Endodermal cell (in vitro differentiated cells): ENCODE data around the gene SUSD2. TPM values are rescaled to one million over a fixed set of nuclear protein-coding genes. Genes with fewer than 3 reads are reported as not detected.
A peak's percentile ranks its signal among the peaks of the same experiment; 100 is the strongest.

ENCODE experiments used
- DNase-seq: peaks from one replicate; pipeline ENCODE4 v3.0.0-alpha.2; 2017
- H3K27ac ChIP-seq: 2 replicates; pipeline ENCODE4 v1.5.1; 2013; ENCODE audit warnings: mild to moderate bottlenecking, low read depth, low read length, moderate library complexity
- H3K27me3 ChIP-seq: 2 replicates; pipeline ENCODE4 v1.6.1; 2013; ENCODE audit warnings: mild to moderate bottlenecking, low read length, moderate library complexity; ENCODE audit not compliant: insufficient read depth, control insufficient read depth, poor library complexity, severe bottlenecking
- H3K36me3 ChIP-seq: 2 replicates; pipeline ENCODE4 v1.7.0; 2013; ENCODE audit warnings: mild to moderate bottlenecking, low read length, moderate library complexity; ENCODE audit not compliant: control insufficient read depth, insufficient read depth
- H3K4me1 ChIP-seq: one replicate; pipeline ENCODE4 v1.7.0; 2013; ENCODE audit warnings: low read length; ENCODE audit not compliant: control insufficient read depth, insufficient read depth
- H3K4me3 ChIP-seq: 2 replicates; pipeline ENCODE4 v1.5.1; 2013; ENCODE audit warnings: mild to moderate bottlenecking, low read length, moderate library complexity
- H3K9ac ChIP-seq: 2 replicates; pipeline ENCODE4 v1.6.1; 2013; ENCODE audit warnings: mild to moderate bottlenecking, low read length, moderate library complexity; ENCODE audit not compliant: poor library complexity, severe bottlenecking; ENCODE audit errors: extremely low read depth
- H3K9me3 ChIP-seq: 2 replicates; pipeline ENCODE4 v1.6.1; 2013; ENCODE audit warnings: mild to moderate bottlenecking, low read length, moderate library complexity; ENCODE audit not compliant: control insufficient read depth
- H3K27ac Mint-ChIP-seq: 2 replicates; pipeline ENCODE4 v1.8.0; 2020; ENCODE audit warnings: mixed read lengths
- H3K27me3 Mint-ChIP-seq: 2 replicates; pipeline ENCODE4 v1.8.0; 2021; ENCODE audit warnings: mild to moderate bottlenecking, mixed read lengths; ENCODE audit not compliant: insufficient read depth
- H3K36me3 Mint-ChIP-seq: 2 replicates; pipeline ENCODE4 v1.8.0; 2020; ENCODE audit warnings: low read depth, mixed read lengths
- H3K4me1 Mint-ChIP-seq: 2 replicates; pipeline ENCODE4 v1.8.0; 2020; ENCODE audit warnings: mixed read lengths
- H3K4me3 Mint-ChIP-seq: 2 replicates; pipeline ENCODE4 v1.8.0; 2020; ENCODE audit warnings: mild to moderate bottlenecking, moderate library complexity, mixed read lengths
- H3K9me3 Mint-ChIP-seq: 2 replicates; pipeline ENCODE4 v1.8.0; 2020; ENCODE audit warnings: mild to moderate bottlenecking, mixed read lengths
- WGBS, 2 experiments: methylation state at CpG; one replicate each; pipeline versions ENCODE4 v1.1.5 to v1.1.7; 2013; ENCODE audit warnings: missing lambda C conversion rate in 2 of 2, mixed read lengths in 1 of 2; ENCODE audit not compliant: insufficient coverage in 1 of 2, insufficient read length in 1 of 2; 5-methylcytosine and 5-hydroxymethylcytosine counted together
- long read RNA-seq, 4 experiments: library from polyadenylated mRNA in 2 of 4; library from RNA in 1 of 4; library from capped mRNA in 1 of 4; stranded (forward) in 3 of 4; unstranded in 1 of 4; transcript quantifications; one replicate each; pipeline ENCODE4 v2.0.0, GENCODE V29; 2020 to 2021; ENCODE audit warnings: inconsistent platforms in 1 of 4
- polyA plus RNA-seq, 2 experiments: library from polyadenylated mRNA; stranded (reverse); fragments of 50-300 nt; gene quantifications; one replicate each; pipeline ENCODE4 v1.2.3, GENCODE V29; 2013
- total RNA-seq, 2 donors: library from RNA; stranded (reverse); fragmentation: NEBNext Ultra II Directional in 1 of 2; extraction: Animal tissue kit (Norgen Biotek cat#: 25700) in 1 of 2; gene quantifications; 2 replicates in 1 of 2; 3 replicates in 1 of 2; pipeline ENCODE4 v1.2.1, GENCODE V29; 2021
- TF ChIP-seq, protein P1 (sequence below): fragments of 200-600 bp; sonication (generic); conservative IDR thresholded peaks from 2 replicates; pipeline ENCODE4 v1.5.0; 2021; ENCODE audit warnings: antibody characterized with exemption, mild to moderate bottlenecking

The SUSD2 gene
- total RNA-seq = 1 to 10 TPM in 1 of 2 donors, under 1 TPM in 1; 0.40 to 1.6 TPM
- polyA plus RNA-seq (2013, experiment 1 of 2) = 2.9 TPM
- polyA plus RNA-seq (2013, experiment 2 of 2) = 2.2 TPM
- long read RNA-seq, experiment 1, partial matches to known transcripts = 0 of 1 reads
- long read RNA-seq, experiment 1, other reads (novel, unspliced or antisense) = 0 of 1 reads
- long read RNA-seq, experiment 2 = 0 reads
- long read RNA-seq, experiment 3, transcript SUSD2-201 (15 exons, 3,404 nt) = major isoform, 7 of 7 reads
- long read RNA-seq, experiment 3, partial matches to known transcripts = 0 of 7 reads
- long read RNA-seq, experiment 3, other reads (novel, unspliced or antisense) = 0 of 7 reads
- long read RNA-seq, experiment 4 = 0 reads

GRCh38 chr22:24181088-24181995 lies at the start of gene SUSD2:
SUSD2 (plus strand) TSS chr22:24181487; CDS start chr22:24181520, 33 bp downstream.
- H3K4me1 ChIP-seq = no peaks in the 10 kb centered on the region
- no peak within 1 kb of the TSS for H3K4me3 ChIP-seq
- Mint-ChIP-seq H3K4me1 (no peaks in the 10 kb centered on the region), H3K27ac (no peak within 1 kb of the TSS), H3K36me3 (peaks cover 3% of the 10 kb centered on the region), H3K9me3 (no peaks in the 10 kb centered on the region), H3K27me3 (no peaks in the 10 kb centered on the region), H3K4me3 (no peak within 1 kb of the TSS)
- peak within 1 kb of the TSS; percentile 38 for H3K27ac ChIP-seq
- TF ChIP-seq, protein P1, sequence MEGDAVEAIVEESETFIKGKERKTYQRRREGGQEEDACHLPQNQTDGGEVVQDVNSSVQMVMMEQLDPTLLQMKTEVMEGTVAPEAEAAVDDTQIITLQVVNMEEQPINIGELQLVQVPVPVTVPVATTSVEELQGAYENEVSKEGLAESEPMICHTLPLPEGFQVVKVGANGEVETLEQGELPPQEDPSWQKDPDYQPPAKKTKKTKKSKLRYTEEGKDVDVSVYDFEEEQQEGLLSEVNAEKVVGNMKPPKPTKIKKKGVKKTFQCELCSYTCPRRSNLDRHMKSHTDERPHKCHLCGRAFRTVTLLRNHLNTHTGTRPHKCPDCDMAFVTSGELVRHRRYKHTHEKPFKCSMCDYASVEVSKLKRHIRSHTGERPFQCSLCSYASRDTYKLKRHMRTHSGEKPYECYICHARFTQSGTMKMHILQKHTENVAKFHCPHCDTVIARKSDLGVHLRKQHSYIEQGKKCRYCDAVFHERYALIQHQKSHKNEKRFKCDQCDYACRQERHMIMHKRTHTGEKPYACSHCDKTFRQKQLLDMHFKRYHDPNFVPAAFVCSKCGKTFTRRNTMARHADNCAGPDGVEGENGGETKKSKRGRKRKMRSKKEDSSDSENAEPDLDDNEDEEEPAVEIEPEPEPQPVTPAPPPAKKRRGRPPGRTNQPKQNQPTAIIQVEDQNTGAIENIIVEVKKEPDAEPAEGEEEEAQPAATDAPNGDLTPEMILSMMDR = no peak
- 70 to 71% methylated on average over 15 to 33 of the region's 35 CpGs for WGBS, 2 experiments
- peak; percentile 78 for DNase-seq
- H3K27me3 ChIP-seq = no peaks in the 10 kb centered on the region
- no peaks in the 10 kb centered on the region for H3K9me3 ChIP-seq
- no peaks in the 10 kb centered on the region for H3K36me3 ChIP-seq
- no peak within 1 kb of the TSS for H3K9ac ChIP-seq

DNA sequence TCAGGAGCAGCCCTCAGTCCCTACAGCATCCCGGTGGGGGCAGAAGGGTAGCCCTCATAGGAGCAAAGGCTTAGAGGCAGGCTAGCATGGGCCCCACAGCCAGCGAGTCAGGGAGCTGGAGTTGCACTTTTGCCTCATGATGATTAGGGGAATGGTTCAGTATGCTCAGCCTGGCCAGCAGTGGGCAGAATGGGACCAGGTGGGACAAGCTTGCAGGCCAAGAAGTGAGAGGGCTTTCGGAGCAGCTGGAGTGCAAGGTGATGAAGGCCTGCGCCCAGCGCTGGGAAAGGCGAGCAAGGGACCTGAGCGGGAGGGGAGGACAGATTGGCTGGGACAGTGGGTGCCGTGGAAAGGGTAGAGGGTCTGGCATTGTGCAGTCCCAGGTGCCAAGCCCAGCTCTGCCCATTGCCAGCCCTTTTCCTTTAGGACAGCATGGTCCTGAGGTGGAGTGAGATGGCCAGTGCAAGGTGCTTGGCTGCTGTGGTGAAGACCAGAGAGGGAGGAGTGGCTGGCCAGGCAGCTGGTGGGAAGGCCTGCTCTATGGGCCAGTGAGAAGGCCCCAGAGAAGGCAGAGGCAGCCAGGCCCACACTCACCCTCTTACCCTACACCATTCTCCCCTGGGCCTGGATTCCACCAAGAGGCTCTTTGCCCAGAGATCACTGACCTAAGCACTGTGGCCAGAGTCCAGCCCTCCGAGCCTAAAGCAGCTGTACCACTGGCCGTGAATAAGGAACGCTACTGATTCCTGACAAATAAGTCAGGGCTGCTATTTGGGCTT lies 47.9 kb upstream of the SUSD2 start:
- Histone ChIP-seq H3K36me3 (peaks cover 22% of the 10 kb centered on the region), H3K27me3 (no peaks in the 10 kb centered on the region), H3K9ac (no peak overlapping the region), H3K9me3 (no peaks in the 10 kb centered on the region), H3K4me1 (no peaks in the 10 kb centered on the region), H3K4me3 (no peak overlapping the region), H3K27ac (peak overlapping the region; percentile 2)
- Mint-ChIP-seq H3K27ac (peak overlapping the region; percentile 71), H3K36me3 (peaks cover 44% of the 10 kb centered on the region), H3K4me1 (no peaks in the 10 kb centered on the region), H3K4me3 (no peak overlapping the region), H3K9me3 (no peaks in the 10 kb centered on the region), H3K27me3 (no peaks in the 10 kb centered on the region)
- DNase-seq = peak; percentile 69
- 88 to 94% methylated on average over 6 to 11 of the region's 11 CpGs for WGBS, 2 experiments
- TF ChIP-seq, protein P1 = peak; percentile 66
